Measurements from ENCODE around the gene BTNL2. TPM values are rescaled to one million over a fixed set of nuclear protein-coding genes. Genes with fewer than 3 reads are reported as not detected.
"Not testable (repeated sequence)": the region's sequence is repeated elsewhere in the genome, so short reads cannot be mapped to it uniquely, and the experiment has no call there.

The BTNL2 gene
- total RNA-seq, 4 donors from 2014 or later, result not detected

DNA sequence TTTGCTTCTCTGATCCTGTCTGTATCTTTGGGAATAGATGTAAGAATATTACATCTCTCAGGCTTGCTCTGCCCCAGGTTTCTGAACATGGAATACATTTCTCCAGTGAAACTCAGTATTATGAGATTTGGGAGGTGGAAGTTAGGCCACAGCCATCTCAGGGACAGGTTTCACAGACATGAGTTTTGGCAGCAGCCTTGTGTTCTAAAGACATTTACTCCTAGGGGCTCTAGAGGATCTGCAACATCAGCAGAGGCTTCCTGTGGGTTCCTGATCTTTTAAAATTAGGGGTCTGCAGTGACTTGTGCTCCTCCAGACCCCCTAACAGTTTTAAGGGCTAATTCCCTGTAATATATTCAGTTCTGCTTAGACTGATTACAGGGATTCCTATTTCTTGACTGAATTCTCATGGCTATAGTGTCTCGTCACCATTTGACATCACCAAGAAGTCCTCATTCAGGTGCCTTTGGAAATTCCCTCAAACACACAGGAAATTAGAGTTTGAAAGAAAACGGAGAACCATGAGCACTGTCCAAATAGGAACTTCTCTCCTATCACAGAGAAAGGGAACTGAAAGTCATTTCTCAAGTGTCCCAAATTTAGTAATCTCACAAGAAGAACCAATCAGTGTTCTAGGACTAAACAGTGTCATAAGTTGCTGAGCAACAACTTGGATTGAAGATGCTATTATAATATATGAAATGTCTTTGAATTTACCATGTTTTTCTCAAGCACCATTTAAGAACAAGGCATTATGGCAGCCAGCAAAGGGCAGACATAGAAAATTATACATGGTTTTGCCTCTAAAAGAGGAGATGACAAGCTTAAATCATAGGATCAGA lies 30.2 kb upstream of the BTNL2 start:
- Histone ChIP-seq H3K4me3 (no peak overlapping the region), H3K4me1 (no peaks in the 10 kb centered on the region), H3K27ac (peak overlapping the region in 1 of 2 donors; percentile 33), H3K9me3 (no peaks in the 10 kb centered on the region), H3K27me3 (no peaks in the 10 kb centered on the region), H3K36me3 (no peaks in the 10 kb centered on the region)
- no peak for DNase-seq
- intact Hi-C loops (cut with DNase I; ENCODE audit: low total_unique reads), result no loop called here
- TF ChIP-seq, protein P1, sequence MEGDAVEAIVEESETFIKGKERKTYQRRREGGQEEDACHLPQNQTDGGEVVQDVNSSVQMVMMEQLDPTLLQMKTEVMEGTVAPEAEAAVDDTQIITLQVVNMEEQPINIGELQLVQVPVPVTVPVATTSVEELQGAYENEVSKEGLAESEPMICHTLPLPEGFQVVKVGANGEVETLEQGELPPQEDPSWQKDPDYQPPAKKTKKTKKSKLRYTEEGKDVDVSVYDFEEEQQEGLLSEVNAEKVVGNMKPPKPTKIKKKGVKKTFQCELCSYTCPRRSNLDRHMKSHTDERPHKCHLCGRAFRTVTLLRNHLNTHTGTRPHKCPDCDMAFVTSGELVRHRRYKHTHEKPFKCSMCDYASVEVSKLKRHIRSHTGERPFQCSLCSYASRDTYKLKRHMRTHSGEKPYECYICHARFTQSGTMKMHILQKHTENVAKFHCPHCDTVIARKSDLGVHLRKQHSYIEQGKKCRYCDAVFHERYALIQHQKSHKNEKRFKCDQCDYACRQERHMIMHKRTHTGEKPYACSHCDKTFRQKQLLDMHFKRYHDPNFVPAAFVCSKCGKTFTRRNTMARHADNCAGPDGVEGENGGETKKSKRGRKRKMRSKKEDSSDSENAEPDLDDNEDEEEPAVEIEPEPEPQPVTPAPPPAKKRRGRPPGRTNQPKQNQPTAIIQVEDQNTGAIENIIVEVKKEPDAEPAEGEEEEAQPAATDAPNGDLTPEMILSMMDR (IDR thresholded peaks at IDR 0.05), result no peak
- peak in 1 of 2 donors; percentile 62 for TF ChIP-seq POLR2A (IDR thresholded peaks at IDR 0.05)

DNA sequence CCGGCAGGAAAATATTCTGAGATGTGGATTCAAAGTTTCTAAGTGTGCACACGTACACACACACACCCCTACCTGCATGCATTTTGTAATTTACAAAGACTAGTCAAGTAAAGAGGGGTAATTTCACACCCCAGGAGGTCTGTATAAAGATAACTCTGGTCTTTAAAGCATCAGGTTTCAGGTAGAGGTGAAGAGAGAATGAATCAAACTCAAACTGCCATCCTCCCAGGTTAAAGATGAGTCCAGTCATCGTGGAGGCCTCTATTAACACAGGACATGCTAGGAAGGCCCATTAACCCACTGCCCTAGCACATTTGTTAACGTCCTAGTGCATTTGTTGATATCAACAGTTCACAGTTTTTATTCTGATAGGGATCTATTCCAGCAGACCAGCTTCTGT lies 29.2 kb upstream of the BTNL2 start:
- no peak for DNase-seq
- Histone ChIP-seq H3K9me3 (no peaks in the 10 kb centered on the region), H3K27me3 (no peaks in the 10 kb centered on the region), H3K4me3 (no peak overlapping the region), H3K4me1 (no peaks in the 10 kb centered on the region), H3K36me3 (no peaks in the 10 kb centered on the region), H3K27ac (no peak overlapping the region)
- intact Hi-C loops (cut with DNase I; ENCODE audit: low total_unique reads), result no loop called here
- TF ChIP-seq, protein P1 (IDR thresholded peaks at IDR 0.05), result no peak
- TF ChIP-seq POLR2A (IDR thresholded peaks at IDR 0.05), result no peak

DNA sequence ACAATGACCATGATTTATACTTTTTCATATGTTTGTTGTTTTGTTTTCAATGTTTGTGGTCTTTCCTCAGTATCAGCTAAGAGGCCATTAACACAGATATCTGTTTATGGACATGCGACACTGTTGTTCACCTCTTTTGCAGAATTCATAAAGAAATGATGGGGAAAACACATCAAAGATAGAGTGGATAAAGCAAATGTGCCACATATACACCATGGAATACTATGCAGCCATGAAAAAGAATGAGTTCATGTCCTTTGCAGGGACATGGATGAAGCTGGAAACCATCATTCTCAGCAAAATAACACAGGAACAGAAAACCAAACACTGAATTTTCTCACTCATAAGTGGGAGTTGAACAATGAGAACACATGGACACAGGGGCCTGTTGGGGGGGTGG lies 27.0 kb upstream of the BTNL2 start:
- H3K27me3 ChIP-seq; H3K9me3 ChIP-seq; H3K4me3 ChIP-seq; intact Hi-C loops (cut with DNase I; ENCODE audit: low total_unique reads); DNase-seq; H3K27ac ChIP-seq; H3K4me1 ChIP-seq; H3K36me3 ChIP-seq: not testable (repeated sequence)

DNA sequence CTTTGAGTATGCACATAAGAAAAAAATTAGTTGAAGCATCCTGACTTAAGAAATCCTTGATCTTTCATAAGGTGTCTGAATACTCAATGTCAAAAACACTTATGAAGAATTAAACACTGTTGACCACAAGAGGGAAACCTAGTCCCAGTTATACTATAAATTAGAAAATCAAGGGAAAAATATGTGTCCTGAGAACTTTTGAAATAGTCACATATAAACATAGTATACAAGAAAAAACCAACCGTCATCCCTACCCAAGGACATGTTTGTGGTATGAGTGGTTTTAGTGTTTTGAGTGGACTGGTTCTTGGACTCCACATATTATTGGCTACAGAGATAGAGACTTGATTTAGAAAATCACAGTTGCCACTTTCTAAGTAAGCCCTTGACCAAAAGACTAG lies 25.1 kb upstream of the BTNL2 start:
- Histone ChIP-seq H3K36me3 (no peaks in the 10 kb centered on the region), H3K4me1 (no peaks in the 10 kb centered on the region), H3K4me3 (no peak overlapping the region), H3K9me3 (no peaks in the 10 kb centered on the region), H3K27ac (no peak overlapping the region), H3K27me3 (no peaks in the 10 kb centered on the region)
- TF ChIP-seq, protein P1 (IDR thresholded peaks at IDR 0.05), result peak in 2 of 4 experiments; percentile 51 to 55
- no peak for TF ChIP-seq POLR2A (IDR thresholded peaks at IDR 0.05)
- intact Hi-C loops (cut with DNase I; ENCODE audit: low total_unique reads), result no loop called here
- DNase-seq, result no peak

DNA sequence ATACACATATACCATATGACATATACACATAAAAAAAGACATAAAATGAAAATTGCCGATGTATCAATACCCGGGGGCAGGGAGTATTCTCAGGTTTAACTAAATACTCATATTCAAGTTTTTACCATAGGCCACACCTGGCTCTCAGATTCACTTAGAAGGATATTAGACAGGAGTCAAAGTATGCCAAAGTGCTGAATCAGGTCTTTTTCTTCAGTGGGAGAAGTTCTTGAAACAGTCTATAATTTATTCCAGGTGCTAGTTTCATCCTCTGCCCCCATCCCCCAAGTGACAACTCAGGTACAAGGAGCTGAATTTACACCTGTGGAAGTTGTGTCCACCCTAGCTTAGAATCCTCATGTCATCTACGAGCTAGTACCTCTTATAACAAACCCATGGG lies 24.2 kb upstream of the BTNL2 start:
- TF ChIP-seq POLR2A (IDR thresholded peaks at IDR 0.05), result no peak
- TF ChIP-seq, protein P1 (IDR thresholded peaks at IDR 0.05), result no peak
- H3K9me3 ChIP-seq, result no peaks in the 10 kb centered on the region
- H3K27me3 ChIP-seq, result no peaks in the 10 kb centered on the region
- no peak for DNase-seq
- no peaks in the 10 kb centered on the region for H3K4me1 ChIP-seq
- intact Hi-C loops (cut with DNase I; ENCODE audit: low total_unique reads), result no loop called here
- H3K36me3 ChIP-seq, result no peaks in the 10 kb centered on the region
- H3K27ac ChIP-seq, result no peak overlapping the region
- no peak overlapping the region for H3K4me3 ChIP-seq
